ENCODE measurements around the gene WWP2.
"Not testable (repeated sequence)": the region's sequence is repeated elsewhere in the genome, so short reads cannot be mapped to it uniquely, and the experiment has no call there.

Gene WWP2

GRCh38 chr16:69747115-69747514, 15.0 kb upstream of the WWP2 start:
- DNase-seq: no peak

- DNase-seq: no peak
Measured at GRCh38 chr16:69748694-69749345, 13.3 kb upstream of the WWP2 start.

GRCh38 chr16:69754143-69754468, 8.0 kb upstream of the WWP2 start:
- no peak for DNase-seq

DNA sequence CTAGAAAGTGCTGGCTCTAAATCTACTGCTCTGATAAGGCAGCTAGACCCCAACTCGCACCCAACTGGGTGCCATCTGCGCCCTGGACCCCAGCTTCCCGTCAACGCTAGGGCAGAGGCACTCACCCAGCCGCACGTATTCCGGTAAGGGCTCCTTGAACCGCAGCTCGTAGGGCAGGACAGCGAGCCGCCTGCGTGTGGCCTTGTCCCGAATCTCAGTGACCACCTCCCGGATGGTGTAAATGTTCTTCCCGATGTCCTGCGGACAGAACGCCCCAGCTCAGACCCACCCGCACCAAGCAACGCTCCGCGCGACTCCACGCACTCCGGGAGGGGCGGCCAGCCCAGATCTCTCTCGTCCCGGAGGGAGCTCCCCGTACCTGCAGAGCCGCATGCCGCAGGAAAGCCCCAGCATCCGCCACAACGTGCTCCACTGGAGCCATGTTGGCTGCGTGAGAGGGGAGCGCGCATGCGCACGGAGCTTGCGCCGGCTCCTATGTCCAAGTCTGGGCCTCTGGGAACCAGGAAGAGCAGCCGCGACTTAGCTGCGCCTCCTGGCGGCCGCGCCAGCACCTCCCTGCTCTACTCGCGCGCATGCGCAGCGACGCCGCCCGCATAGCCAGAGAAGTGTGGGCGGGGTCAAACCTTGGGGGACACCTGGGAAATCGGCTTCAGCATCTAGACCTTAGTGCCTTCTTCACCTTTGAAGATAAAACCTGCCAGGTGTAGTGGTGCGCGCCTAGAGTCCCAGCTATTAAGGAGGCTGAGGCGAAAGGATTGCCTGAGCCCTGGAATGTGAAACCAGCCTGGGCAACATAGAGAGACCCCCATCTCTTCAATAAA, 7.4 kb upstream of the WWP2 start, which contains the start of gene NOB1:
NOB1 (minus strand) TSS at position 458 of the 842 bp plus-strand sequence; CDS start at position 442, 16 bp downstream.
- peak; percentile 95 for DNase-seq

GRCh38 chr16:69756705-69757104, 5.4 kb upstream of the WWP2 start:
- DNase-seq: no peak

GRCh38 chr16:69757375-69757774, 4.8 kb upstream of the WWP2 start:
- DNase-seq: not testable (repeated sequence)

GRCh38 chr16:69762814-69763598, 874 bp downstream of the WWP2 start:
- DNase-seq: no peak

- DNase-seq: no peak
Measured at GRCh38 chr16:69763599-69763942, 1.4 kb downstream of the WWP2 start.

DNA sequence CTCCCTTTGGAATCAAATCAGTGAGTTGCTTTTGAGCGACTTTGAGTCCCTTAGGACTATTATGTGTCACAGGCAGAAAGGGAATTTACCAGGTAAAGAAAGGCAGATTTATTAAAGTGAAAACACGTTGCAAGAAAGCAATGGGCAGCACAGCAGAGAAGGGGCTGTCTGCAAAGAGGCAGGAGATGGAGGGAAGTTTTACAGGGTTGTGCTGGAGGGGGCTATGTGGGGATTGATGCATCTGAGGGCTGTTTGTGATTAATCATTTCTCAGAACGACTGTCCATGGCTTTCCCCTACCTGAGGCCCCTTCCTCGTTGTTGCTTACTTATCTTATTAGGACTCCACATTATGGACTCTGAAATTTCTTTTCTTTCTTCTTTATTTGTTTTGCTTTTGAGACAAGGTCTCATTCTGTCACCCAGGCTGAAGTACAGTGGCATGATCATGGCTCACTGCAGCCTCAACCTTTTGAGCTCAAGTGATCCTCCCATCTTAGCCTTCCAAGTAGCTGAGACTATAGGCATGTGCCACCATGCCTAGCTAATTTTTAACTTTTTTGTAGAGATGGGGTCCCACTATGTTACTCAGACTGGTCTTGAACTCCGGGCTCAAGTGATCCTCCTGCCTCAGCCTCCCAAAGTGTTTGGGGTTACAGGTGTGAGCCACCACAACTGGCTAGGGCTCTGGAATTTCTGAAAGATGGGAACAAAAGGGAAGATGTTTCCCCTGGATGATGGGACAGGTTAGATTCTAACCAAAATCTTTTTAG, 5.5 kb downstream of the WWP2 start:
- DNase-seq: no peak

DNA sequence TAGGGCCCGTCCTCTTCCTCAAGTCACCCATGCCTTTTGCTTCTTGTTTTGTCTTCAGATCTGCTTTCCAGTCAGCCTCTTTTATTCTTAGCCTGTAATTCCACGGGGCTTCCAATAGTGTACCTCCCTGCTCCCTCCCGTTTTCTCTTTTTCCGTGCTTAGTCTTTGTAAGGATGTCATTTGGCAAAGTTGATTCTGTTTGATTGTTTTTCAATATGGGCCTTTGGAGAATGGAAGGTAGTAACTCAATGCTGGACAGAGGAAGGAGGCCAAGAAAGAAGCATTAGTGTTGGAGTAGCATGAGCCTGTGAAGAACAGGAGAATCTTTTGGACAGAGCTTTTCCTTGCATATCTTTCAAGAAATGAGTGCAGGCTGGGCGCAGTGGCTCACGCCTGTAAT, 6.5 kb downstream of the WWP2 start:
- DNase-seq: no peak

- no peak for DNase-seq
Measured at GRCh38 chr16:69769404-69769803, 7.3 kb downstream of the WWP2 start.

- no peak for DNase-seq
Measured at GRCh38 chr16:69771651-69771967, 9.5 kb downstream of the WWP2 start.

- DNase-seq: no peak
Measured at GRCh38 chr16:69773260-69773947, 11.3 kb downstream of the WWP2 start.

GRCh38 chr16:69775563-69775962, 13.4 kb downstream of the WWP2 start:
- no peak for DNase-seq

DNA sequence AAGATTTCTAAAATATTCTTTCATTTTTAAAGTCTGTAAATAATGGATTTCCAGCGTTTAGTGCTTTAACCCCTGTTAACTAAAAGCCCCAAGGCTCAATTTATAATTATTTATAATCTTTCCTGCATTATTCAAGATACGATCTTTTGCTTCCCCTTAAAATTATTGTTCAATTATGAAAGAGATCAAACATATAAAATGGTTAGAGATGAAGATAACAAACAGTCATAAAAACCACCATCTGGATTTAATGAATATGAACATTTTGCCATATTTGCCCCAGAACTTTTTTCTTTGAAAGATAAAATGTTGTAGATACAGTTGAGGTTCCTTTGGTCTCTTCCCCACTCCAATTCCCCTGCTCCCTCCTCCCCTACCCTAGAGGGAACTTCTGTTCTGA, 17.6 kb downstream of the WWP2 start:
- no peak for DNase-seq

DNA sequence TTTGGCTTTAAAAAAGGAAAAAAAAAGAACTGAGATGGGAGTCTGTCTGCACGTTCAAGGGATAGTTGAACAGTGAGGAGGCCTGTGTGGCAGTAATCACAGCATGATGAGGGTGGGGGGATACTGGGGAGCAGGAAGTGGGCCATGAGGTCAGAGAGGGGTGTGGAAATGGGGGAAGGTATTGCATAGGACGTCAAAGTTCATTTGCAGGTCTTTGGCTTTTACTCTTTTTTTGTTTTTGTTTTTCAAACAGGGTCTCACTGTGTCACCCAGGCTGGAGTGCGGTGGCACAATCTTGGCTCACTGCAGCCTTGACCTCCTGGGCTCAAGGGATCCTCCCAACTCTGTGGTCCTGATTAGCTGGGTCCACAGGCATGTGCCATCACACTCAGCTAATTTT, 19.0 kb downstream of the WWP2 start:
- no peak for DNase-seq

- DNase-seq: no peak
Measured at GRCh38 chr16:69784586-69784985, 22.5 kb downstream of the WWP2 start.

DNA sequence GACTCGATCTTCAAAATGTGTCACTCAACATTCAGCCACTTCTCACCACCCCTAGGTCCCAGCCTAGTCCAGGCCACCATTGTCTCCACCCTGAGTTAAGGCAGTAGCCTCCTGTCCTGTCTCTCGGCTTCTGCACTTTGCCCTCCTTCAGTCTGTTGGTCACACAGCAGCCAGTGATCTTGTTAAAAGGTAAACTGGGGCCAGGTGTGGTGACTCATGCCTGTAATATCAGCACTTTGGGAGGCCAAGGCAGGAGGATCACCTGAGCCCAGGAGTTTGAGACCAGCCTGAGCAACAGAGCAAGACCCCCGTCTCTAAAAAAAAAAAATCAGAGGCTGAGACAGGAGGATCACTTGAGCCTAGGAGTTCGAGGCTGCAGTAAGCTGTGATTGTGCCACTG, 25.8 kb downstream of the WWP2 start:
- DNase-seq: no peak

DNA sequence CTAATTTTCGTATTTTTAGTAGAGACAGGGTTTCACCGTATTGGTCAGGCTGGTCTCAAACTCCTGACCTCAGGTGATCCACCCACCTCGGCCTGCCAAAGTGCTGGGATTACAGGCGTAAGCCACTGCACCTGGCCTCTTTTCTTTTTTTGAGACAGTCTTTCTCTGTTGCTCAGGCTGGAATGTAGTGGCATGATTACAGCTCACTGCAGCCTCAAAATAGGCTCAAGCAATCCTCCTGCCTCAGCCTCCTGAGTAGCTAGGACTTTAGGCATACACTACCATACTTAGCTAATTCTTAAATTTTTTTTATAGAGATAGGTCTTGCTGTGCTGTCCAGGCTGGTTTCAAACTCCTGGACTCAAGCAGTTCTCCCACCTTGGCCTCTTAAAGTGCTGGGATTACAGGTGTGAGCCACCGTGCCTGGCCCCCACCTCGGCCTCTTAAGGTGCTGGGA, 29.3 kb downstream of the WWP2 start:
- DNase-seq: not testable (repeated sequence)

- no peak for DNase-seq
Measured at GRCh38 chr16:69793526-69793925, 31.4 kb downstream of the WWP2 start.

- no peak for DNase-seq
Measured at GRCh38 chr16:69794486-69794885, 32.4 kb downstream of the WWP2 start.
